HFF-Myc (cell line): ENCODE results near the gene NFE2L1.
A peak's percentile ranks its signal among the peaks of the same experiment; 100 is the strongest.

Experiments used
- DNase-seq: peaks from one replicate; pipeline ENCODE4 v3.0.0-alpha.2; 2011; ENCODE audit warnings: low read depth; ENCODE audit errors: extremely low read depth
- H3K4me3 ChIP-seq: replicated peaks from 2 replicates; pipeline ENCODE4 v1.5.1; 2011; ENCODE audit warnings: low read depth, mild to moderate bottlenecking, control low read depth, low read length
- CTCF ChIP-seq: IDR thresholded peaks from 2 replicates; pipeline ENCODE4 v1.5.1; 2012; ENCODE audit warnings: mild to moderate bottlenecking, low read depth, low read length, control low read depth; ENCODE audit errors: missing control alignments

NFE2L1 gene

GRCh38 chr17:48054238-48055185 is 6.4 kb downstream of the NFE2L1 start:
- DNase-seq = no peak
- TF ChIP-seq CTCF = no peak
- H3K4me3 ChIP-seq = peak overlapping the region; percentile 9

- DNase-seq = no peak
- TF ChIP-seq CTCF = no peak
- H3K4me3 ChIP-seq = no peak overlapping the region
Measured at GRCh38 chr17:48055531-48056245, 7.5 kb downstream of the NFE2L1 start.

GRCh38 chr17:48056246-48056745 is 8.1 kb downstream of the NFE2L1 start:
- no peak for TF ChIP-seq CTCF
- DNase-seq = no peak
- no peak overlapping the region for H3K4me3 ChIP-seq

GRCh38 chr17:48056879-48057278 is 8.7 kb downstream of the NFE2L1 start:
- H3K4me3 ChIP-seq = no peak overlapping the region
- TF ChIP-seq CTCF = no peak
- no peak for DNase-seq

- no peak for TF ChIP-seq CTCF
Measured at GRCh38 chr17:48057626-48058025, 9.5 kb downstream of the NFE2L1 start.

GRCh38 chr17:48058393-48059124 is 10.4 kb downstream of the NFE2L1 start:
- H3K4me3 ChIP-seq = no peak overlapping the region
- DNase-seq = no peak
- no peak for TF ChIP-seq CTCF

More at GRCh38 chr17:48057626-48058025, 9.5 kb downstream of the NFE2L1 start:
- no peak for DNase-seq
- no peak overlapping the region for H3K4me3 ChIP-seq
